ENCODE results near the gene HMGB4. TPM values are rescaled to one million over a fixed set of nuclear protein-coding genes. Genes with fewer than 3 reads are reported as not detected.

The HMGB4 gene
- total and polyA plus RNA-seq, 4 experiments from 2014 or later = not detected

DNA sequence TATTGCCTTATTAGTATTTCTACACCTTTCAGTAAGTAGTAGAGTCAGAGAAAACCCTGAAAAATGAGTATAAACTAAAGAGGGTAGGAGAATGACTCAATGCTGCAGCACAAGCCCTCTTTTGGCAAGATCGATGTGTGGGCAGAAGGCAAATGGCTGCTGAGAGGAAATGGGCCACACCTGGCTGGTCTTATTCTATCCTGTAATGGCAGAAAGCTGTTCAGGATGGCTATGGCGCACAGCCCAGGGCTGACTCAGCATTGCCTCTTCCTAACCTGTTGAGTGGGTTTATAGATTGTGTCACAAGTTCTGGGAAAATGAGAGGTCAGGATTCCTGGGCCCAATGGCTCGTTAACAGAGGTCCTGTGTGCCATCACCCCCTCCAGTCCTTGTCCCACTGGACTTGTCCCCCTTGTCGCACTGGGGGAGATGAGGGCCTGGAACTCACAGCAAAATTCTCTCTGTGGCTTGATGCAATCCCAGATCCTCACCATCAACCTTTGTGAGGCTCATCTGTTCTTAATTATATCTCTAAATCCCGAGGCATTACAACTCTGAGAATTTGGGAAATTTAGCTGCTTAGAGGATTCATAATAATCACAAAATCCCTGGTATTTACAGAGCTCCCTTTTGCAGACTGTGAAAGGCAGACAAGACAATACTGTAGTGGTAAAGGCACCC, 13.2 kb downstream of the HMGB4 start:
- H3K27ac ChIP-seq (ENCODE audit: low read depth, low read length) = no peak overlapping the region
- Mint-ChIP-seq H3K4me1 (no peaks in the 10 kb centered on the region), H3K27me3 (peaks cover 8 to 12% of the 10 kb centered on the region in 2 donors), H3K36me3 (no peaks in the 10 kb centered on the region), H3K4me3 (no peak overlapping the region), H3K9me3 (peaks cover 0 to 1% (median 0%) of the 10 kb centered on the region in 8 donors), H3K27ac (no peak overlapping the region)
- ChIA-PET CTCF (ENCODE audit: partially characterized antibody) (no interaction called here), POLR2A (ENCODE audit: partially characterized antibody) (no interaction called here)
- no peaks in the 10 kb centered on the region for H3K36me3 ChIP-seq (ENCODE audit: insufficient read depth, low read length)
- no peak for DNase-seq
- peaks cover 3% of the 10 kb centered on the region for H3K27me3 ChIP-seq (ENCODE audit: insufficient read depth, low read length)
- H3K9me3 ChIP-seq (ENCODE audit: control insufficient read depth in 1 of 2, low read length in 2 of 2) = no peaks in the 10 kb centered on the region
- intact Hi-C loops (cut with micrococcal nuclease) = no loop called here
- no peak overlapping the region for H3K4me3 ChIP-seq (ENCODE audit: low read length in 2 of 2)
- H3K4me1 ChIP-seq (ENCODE audit: insufficient read depth, low read length) = no peaks in the 10 kb centered on the region

GRCh38 chr1:33878392-33878791, 14.5 kb downstream of the HMGB4 start:
- no peaks in the 10 kb centered on the region for H3K4me1 ChIP-seq (ENCODE audit: insufficient read depth, low read length)
- POLR2A ChIA-PET (ENCODE audit: partially characterized antibody) = no interaction called here

GRCh38 chr1:33880305-33880704, 16.4 kb downstream of the HMGB4 start:
- intact Hi-C loops (cut with micrococcal nuclease) = no loop called here
- peaks cover 0 to 2% (median 0%) of the 10 kb centered on the region in 8 donors for H3K9me3 Mint-ChIP-seq
- no peak overlapping the region for H3K27ac ChIP-seq (ENCODE audit: low read depth, low read length)
- H3K36me3 Mint-ChIP-seq = no peaks in the 10 kb centered on the region
- no peaks in the 10 kb centered on the region for H3K4me1 ChIP-seq (ENCODE audit: insufficient read depth, low read length)
- DNase-seq = no peak
- ChIA-PET CTCF (ENCODE audit: partially characterized antibody) (interaction anchor here (0.9 kb wide), 1 partner anchor 8 kb away, joined by 3 read pairs; no protein-coding TSS in a partner anchor), POLR2A (ENCODE audit: partially characterized antibody) (no interaction called here)
- no peak overlapping the region for H3K27ac Mint-ChIP-seq
- no peaks in the 10 kb centered on the region for H3K4me1 Mint-ChIP-seq
- no peak overlapping the region for H3K4me3 Mint-ChIP-seq
- H3K9me3 ChIP-seq (ENCODE audit: control insufficient read depth in 1 of 2, low read length in 2 of 2) = no peaks in the 10 kb centered on the region
- peaks cover 17 to 19% of the 10 kb centered on the region in 2 donors for H3K27me3 Mint-ChIP-seq
- peaks cover 5% of the 10 kb centered on the region for H3K27me3 ChIP-seq (ENCODE audit: insufficient read depth, low read length)
- no peak overlapping the region for H3K4me3 ChIP-seq (ENCODE audit: low read length in 2 of 2)
- H3K36me3 ChIP-seq (ENCODE audit: insufficient read depth, low read length) = no peaks in the 10 kb centered on the region

More at GRCh38 chr1:33878392-33878791, 14.5 kb downstream of the HMGB4 start:
- Histone ChIP-seq H3K9me3 (ENCODE audit: control insufficient read depth in 1 of 2, low read length in 2 of 2) (no peaks in the 10 kb centered on the region), H3K36me3 (ENCODE audit: insufficient read depth, low read length) (no peaks in the 10 kb centered on the region), H3K27me3 (ENCODE audit: insufficient read depth, low read length) (peaks cover 5% of the 10 kb centered on the region), H3K4me3 (ENCODE audit: low read length in 2 of 2) (no peak overlapping the region), H3K27ac (ENCODE audit: low read depth, low read length) (no peak overlapping the region)
- Mint-ChIP-seq H3K27me3 (peaks cover 12 to 14% of the 10 kb centered on the region in 2 donors), H3K27ac (no peak overlapping the region), H3K4me3 (no peak overlapping the region), H3K9me3 (no peaks in the 10 kb centered on the region), H3K4me1 (no peaks in the 10 kb centered on the region), H3K36me3 (no peaks in the 10 kb centered on the region)
- CTCF ChIA-PET (ENCODE audit: partially characterized antibody) = no interaction called here
- intact Hi-C loops (cut with micrococcal nuclease) = no loop called here
- no peak for DNase-seq

- H3K27ac Mint-ChIP-seq = no peak overlapping the region
- H3K4me1 ChIP-seq (ENCODE audit: insufficient read depth, low read length) = no peaks in the 10 kb centered on the region
- no peaks in the 10 kb centered on the region for H3K36me3 Mint-ChIP-seq
- intact Hi-C loops (cut with micrococcal nuclease) = no loop called here
- POLR2A ChIA-PET (ENCODE audit: partially characterized antibody) = no interaction called here
- H3K27ac ChIP-seq (ENCODE audit: low read depth, low read length) = no peak overlapping the region
- H3K4me3 ChIP-seq (ENCODE audit: low read length in 2 of 2) = no peak overlapping the region
- H3K4me1 Mint-ChIP-seq = no peaks in the 10 kb centered on the region
- no peak overlapping the region for H3K4me3 Mint-ChIP-seq
- CTCF ChIA-PET (ENCODE audit: partially characterized antibody) = no interaction called here
- H3K27me3 ChIP-seq (ENCODE audit: insufficient read depth, low read length) = peaks cover 5% of the 10 kb centered on the region
- peaks cover 11 to 20% of the 10 kb centered on the region in 2 donors for H3K27me3 Mint-ChIP-seq
- H3K9me3 ChIP-seq (ENCODE audit: control insufficient read depth in 1 of 2, low read length in 2 of 2) = no peaks in the 10 kb centered on the region
- DNase-seq = no peak
- H3K36me3 ChIP-seq (ENCODE audit: insufficient read depth, low read length) = no peaks in the 10 kb centered on the region
- peaks cover 0 to 5% (median 1%) of the 10 kb centered on the region in 8 donors for H3K9me3 Mint-ChIP-seq
These were observed 22.6 kb downstream of the HMGB4 start for GRCh38 chr1:33886496-33886895.

DNA sequence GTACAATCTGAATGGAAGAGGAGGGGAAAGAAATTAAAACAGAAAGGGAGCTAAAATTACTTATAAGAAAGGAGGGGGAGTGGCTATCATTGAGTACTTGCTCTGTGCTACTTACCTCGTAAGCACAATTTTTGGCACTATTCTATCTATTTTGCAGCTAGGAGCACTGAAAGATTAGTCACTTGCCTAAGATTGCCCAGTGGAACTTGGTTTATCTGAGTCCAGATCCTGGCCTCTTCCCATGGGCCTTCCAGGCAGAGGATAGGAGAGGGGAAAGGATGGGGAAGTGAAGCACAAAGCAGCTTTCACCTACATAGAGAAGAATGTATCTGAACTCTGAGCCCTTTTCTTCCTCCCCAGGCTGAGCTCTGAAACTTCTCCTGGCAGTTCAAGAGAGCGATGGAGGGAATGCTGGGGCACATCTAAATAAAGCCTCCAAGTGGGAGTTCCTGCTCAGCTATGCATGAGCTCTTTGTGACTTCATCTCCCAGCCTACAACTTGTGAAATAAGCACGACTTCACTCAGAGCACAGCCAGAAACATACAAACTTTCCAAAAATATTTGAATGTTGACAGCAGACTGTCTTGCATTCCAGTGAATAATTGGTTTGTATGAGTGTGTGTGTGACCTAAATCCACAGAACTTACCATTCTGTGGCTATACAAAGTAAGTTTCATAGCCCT, 29.4 kb downstream of the HMGB4 start:
- no peak overlapping the region for H3K27ac ChIP-seq (ENCODE audit: low read depth, low read length)
- no peaks in the 10 kb centered on the region for H3K9me3 ChIP-seq (ENCODE audit: control insufficient read depth in 1 of 2, low read length in 2 of 2)
- H3K27ac Mint-ChIP-seq = no peak overlapping the region
- no peak overlapping the region for H3K4me3 Mint-ChIP-seq
- H3K4me1 ChIP-seq (ENCODE audit: insufficient read depth, low read length) = no peaks in the 10 kb centered on the region
- H3K36me3 Mint-ChIP-seq = no peaks in the 10 kb centered on the region
- H3K4me3 ChIP-seq (ENCODE audit: low read length in 2 of 2) = no peak overlapping the region
- POLR2A ChIA-PET (ENCODE audit: partially characterized antibody) = no interaction called here
- H3K27me3 Mint-ChIP-seq = peaks cover 6 to 10% of the 10 kb centered on the region in 2 donors
- CTCF ChIA-PET (ENCODE audit: partially characterized antibody) = no interaction called here
- no peak for DNase-seq
- intact Hi-C loops (cut with micrococcal nuclease) = no loop called here
- no peaks in the 10 kb centered on the region for H3K4me1 Mint-ChIP-seq
- H3K27me3 ChIP-seq (ENCODE audit: insufficient read depth, low read length) = no peaks in the 10 kb centered on the region
- H3K9me3 Mint-ChIP-seq = peaks cover 0 to 12% (median 1%) of the 10 kb centered on the region in 8 donors
- no peaks in the 10 kb centered on the region for H3K36me3 ChIP-seq (ENCODE audit: insufficient read depth, low read length)

GRCh38 chr1:33895396-33895795, 31.5 kb downstream of the HMGB4 start:
- H3K9me3 Mint-ChIP-seq = peaks cover 0 to 7% (median 1%) of the 10 kb centered on the region in 8 donors
- intact Hi-C loops (cut with micrococcal nuclease) = no loop called here

GRCh38 chr1:33895976-33896375, 32.1 kb downstream of the HMGB4 start:
- peaks cover 6 to 12% of the 10 kb centered on the region in 2 donors for H3K27me3 Mint-ChIP-seq
- H3K9me3 Mint-ChIP-seq = peaks cover 0 to 7% (median 0%) of the 10 kb centered on the region in 8 donors
- H3K36me3 Mint-ChIP-seq = no peaks in the 10 kb centered on the region
- no peak overlapping the region for H3K27ac ChIP-seq (ENCODE audit: low read depth, low read length)
- no peaks in the 10 kb centered on the region for H3K4me1 ChIP-seq (ENCODE audit: insufficient read depth, low read length)
- ChIA-PET POLR2A (ENCODE audit: partially characterized antibody) (no interaction called here), CTCF (ENCODE audit: partially characterized antibody) (no interaction called here)
- no peaks in the 10 kb centered on the region for H3K9me3 ChIP-seq (ENCODE audit: control insufficient read depth in 1 of 2, low read length in 2 of 2)
- H3K27ac Mint-ChIP-seq = no peak overlapping the region
- H3K4me1 Mint-ChIP-seq = no peaks in the 10 kb centered on the region
- no peaks in the 10 kb centered on the region for H3K27me3 ChIP-seq (ENCODE audit: insufficient read depth, low read length)
- H3K4me3 Mint-ChIP-seq = no peak overlapping the region
- no peak for DNase-seq
- no peak overlapping the region for H3K4me3 ChIP-seq (ENCODE audit: low read length in 2 of 2)
- H3K36me3 ChIP-seq (ENCODE audit: insufficient read depth, low read length) = no peaks in the 10 kb centered on the region
- intact Hi-C loops (cut with micrococcal nuclease) = no loop called here

More at GRCh38 chr1:33895396-33895795, 31.5 kb downstream of the HMGB4 start:
- H3K4me3 Mint-ChIP-seq = no peak overlapping the region
- no peaks in the 10 kb centered on the region for H3K4me1 ChIP-seq (ENCODE audit: insufficient read depth, low read length)
- ChIA-PET CTCF (ENCODE audit: partially characterized antibody) (no interaction called here), POLR2A (ENCODE audit: partially characterized antibody) (no interaction called here)
- H3K9me3 ChIP-seq (ENCODE audit: control insufficient read depth in 1 of 2, low read length in 2 of 2) = no peaks in the 10 kb centered on the region
- H3K27ac ChIP-seq (ENCODE audit: low read depth, low read length) = no peak overlapping the region
- no peak for DNase-seq
- no peak overlapping the region for H3K27ac Mint-ChIP-seq
- no peak overlapping the region for H3K4me3 ChIP-seq (ENCODE audit: low read length in 2 of 2)
- H3K4me1 Mint-ChIP-seq = no peaks in the 10 kb centered on the region
- H3K36me3 Mint-ChIP-seq = no peaks in the 10 kb centered on the region
- no peaks in the 10 kb centered on the region for H3K36me3 ChIP-seq (ENCODE audit: insufficient read depth, low read length)
- peaks cover 6 to 9% of the 10 kb centered on the region in 2 donors for H3K27me3 Mint-ChIP-seq
- H3K27me3 ChIP-seq (ENCODE audit: insufficient read depth, low read length) = no peaks in the 10 kb centered on the region

Measured in CD4-positive, alpha-beta memory T cell (primary cell).